ENCODE data around the gene EXD1. TPM values are rescaled to one million over a fixed set of nuclear protein-coding genes. Genes with fewer than 3 reads are reported as not detected.

EXD1 gene
- total and polyA plus RNA-seq, 2 of the 13 experiments (the other 11 are each of a cell fraction or from before 2014, with no cell fraction given), result not detected

- Histone ChIP-seq H3K9me3 (ENCODE audit: low read length) (no peaks in the 10 kb centered on the region), H4K20me1 (ENCODE audit: insufficient read depth, low read length) (no peaks in the 10 kb centered on the region), H3K27me3 (ENCODE audit: control insufficient read depth in 1 of 2, insufficient read depth in 2 of 2, low read length in 2 of 2) (no peaks in the 10 kb centered on the region), H2AFZ (ENCODE audit: low read length) (no peak overlapping the region), H3K4me2 (ENCODE audit: low read depth, low read length) (no peak overlapping the region), H3K79me2 (ENCODE audit: insufficient read depth, low read length) (no peaks in the 10 kb centered on the region), H3K36me3 (replicated peaks in 1 of 2; ENCODE audit: control insufficient read depth in 1 of 2, insufficient read depth in 2 of 2, low read length in 2 of 2) (no peaks in the 10 kb centered on the region), H3K4me1 (ENCODE audit: insufficient read depth, low read length) (no peaks in the 10 kb centered on the region), H3K27ac (ENCODE audit: extremely low read length, insufficient read depth, low read length) (no peak overlapping the region), H3K9ac (ENCODE audit: insufficient read depth, low read depth, low read length) (no peak overlapping the region), H3K4me3 (replicated peaks in 1 of 3; ENCODE audit: insufficient read depth in 1 of 3, low read depth in 2 of 3, low read length in 3 of 3) (no peak overlapping the region)
- intact Hi-C loops (cut with micrococcal nuclease; ENCODE audit: unreplicated experiment) (no loop called here), in situ Hi-C loops (cut with HindIII; ENCODE audit: extremely low pct_ligation_motif_present, low pct_unique_long_range_greater_than_20kb) (no loop called here)
- no peak for DNase-seq (ENCODE audit: low spot score)
- no peak for FAIRE-seq
- no TSS peak for BruUV-seq (replicated peaks)
- ATAC-seq, result no peak
- ChIA-PET POLR2A (no interaction called here), CTCF (ENCODE audit: low intra/inter-chr PET ratio, low total read pairs) (no interaction called here)
- TF ChIP-seq ZMAT3 (CRISPR knock-in tag; conservative IDR thresholded peaks at IDR 0.05) (no peak), CHD2 (IDR thresholded peaks at IDR 0.05; ENCODE audit: low read depth, low read length) (no peak), SNAPC4 (CRISPR knock-in tag; IDR thresholded peaks at IDR 0.05) (no peak), PBX3 (CRISPR knock-in tag; IDR thresholded peaks at IDR 0.05; ENCODE audit: borderline replicate concordance) (no peak), ZNF841 (CRISPR knock-in tag; IDR thresholded peaks at IDR 0.05; ENCODE audit: borderline replicate concordance) (no peak), ZBED4 (CRISPR knock-in tag; IDR thresholded peaks at IDR 0.05; ENCODE audit: borderline replicate concordance) (no peak), ZNF484 (CRISPR knock-in tag; IDR thresholded peaks at IDR 0.05; ENCODE audit: borderline replicate concordance, low read depth) (no peak), ZIK1 (CRISPR knock-in tag; IDR thresholded peaks at IDR 0.05; ENCODE audit: borderline replicate concordance, low read depth) (no peak), ZNF891 (CRISPR knock-in tag; IDR thresholded peaks at IDR 0.05) (no peak), HOXA7 (CRISPR knock-in tag; IDR thresholded peaks at IDR 0.05) (no peak), SRY (CRISPR knock-in tag; IDR thresholded peaks at IDR 0.05) (no peak), RAD21 (CRISPR knock-in tag; IDR thresholded peaks at IDR 0.05) (no peak), ZNF317 (CRISPR knock-in tag; IDR thresholded peaks at IDR 0.05) (no peak), MNT (IDR thresholded peaks at IDR 0.05) (no peak)
Observed at GRCh38 chr15:41169086-41169485, 61.5 kb downstream of the EXD1 start.

Data from HepG2 (cell line).